Fibroblast of skin of right quadriceps (primary cell): ENCODE data around the gene NR6A1.
A peak's percentile ranks its signal among the peaks of the same experiment; 100 is the strongest.
"Not testable (repeated sequence)": the region's sequence is repeated elsewhere in the genome, so short reads cannot be mapped to it uniquely, and the experiment has no call there.

Experiments used
- DNase-seq: peaks from one replicate; pipeline ENCODE4 v3.0.0-alpha.2; 2013

NR6A1 gene

DNA sequence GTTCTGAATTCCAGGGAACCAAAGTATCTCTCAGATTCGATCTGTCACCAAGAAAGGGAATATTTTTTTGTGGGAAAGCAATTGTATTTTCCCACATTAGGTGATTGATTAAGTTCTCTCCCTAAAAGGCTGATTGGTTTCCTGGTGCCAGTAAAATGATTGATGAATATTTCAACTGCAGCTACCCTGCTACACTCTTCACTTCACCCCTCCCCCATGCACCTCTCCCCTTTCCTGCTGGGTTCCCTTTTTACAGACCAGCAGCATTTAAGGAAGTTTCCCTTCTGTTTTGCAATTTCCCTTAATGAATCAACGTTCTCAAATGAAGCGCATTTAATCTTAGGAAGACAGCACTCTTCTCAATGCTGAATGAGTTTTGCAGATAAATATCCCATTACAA lies 13.1 kb downstream of the NR6A1 start:
- no peak for DNase-seq

DNA sequence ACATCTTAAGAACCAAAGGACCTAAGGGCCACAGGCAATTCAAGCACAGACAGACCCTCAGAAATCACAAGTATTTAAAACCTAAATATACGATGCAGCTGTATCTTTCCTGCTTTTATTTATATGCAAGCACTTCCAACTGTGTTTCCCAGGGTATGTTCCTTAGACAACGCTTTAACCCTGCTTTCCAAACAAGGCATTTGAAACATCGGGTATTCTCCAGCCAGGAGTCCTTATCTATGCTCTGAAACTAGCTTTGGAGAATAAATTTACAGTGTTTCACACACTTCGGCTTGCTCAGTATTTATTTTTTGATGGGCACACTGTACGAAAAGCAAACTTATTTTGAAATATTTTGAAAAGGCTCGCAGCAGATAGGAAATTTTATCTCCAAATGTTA lies 13.5 kb downstream of the NR6A1 start:
- DNase-seq = no peak

DNA sequence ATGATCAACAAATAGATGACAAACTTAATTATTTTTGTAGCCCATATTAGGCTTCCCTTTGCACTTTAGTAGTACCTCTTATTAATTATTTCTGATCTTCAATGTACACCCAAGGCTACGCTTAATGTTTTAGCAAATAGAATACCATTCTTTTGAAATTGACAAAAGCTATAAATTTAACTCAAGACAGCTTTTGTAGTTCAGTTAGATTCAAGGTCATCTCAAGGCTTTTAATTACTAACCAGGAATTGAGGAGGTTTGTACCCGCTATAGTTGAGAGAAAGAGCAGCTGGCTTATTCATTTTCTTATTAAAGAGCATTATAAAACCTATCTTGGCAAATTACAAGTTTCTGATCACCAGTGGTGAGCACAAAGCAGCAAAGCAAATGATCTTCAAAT lies 15.1 kb downstream of the NR6A1 start:
- DNase-seq = no peak

DNA sequence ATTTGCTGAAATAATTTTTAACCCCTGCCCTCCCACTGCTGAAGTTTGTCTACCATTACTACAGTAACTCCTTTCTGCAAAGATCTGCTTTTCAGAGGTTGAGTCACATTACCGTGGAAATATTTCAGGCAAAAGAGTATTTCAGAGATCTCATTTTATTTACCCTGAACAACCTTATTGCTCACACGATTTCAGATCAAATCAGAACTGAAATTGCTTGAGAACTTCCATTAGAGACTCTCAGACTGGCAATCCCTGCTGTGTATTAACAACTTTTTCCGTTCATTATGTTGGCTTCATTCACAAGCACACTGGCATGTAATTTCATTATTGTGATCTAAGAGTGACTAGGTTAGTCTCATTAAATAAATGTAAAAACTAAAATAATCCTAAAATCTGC lies 16.1 kb downstream of the NR6A1 start:
- no peak for DNase-seq

DNA sequence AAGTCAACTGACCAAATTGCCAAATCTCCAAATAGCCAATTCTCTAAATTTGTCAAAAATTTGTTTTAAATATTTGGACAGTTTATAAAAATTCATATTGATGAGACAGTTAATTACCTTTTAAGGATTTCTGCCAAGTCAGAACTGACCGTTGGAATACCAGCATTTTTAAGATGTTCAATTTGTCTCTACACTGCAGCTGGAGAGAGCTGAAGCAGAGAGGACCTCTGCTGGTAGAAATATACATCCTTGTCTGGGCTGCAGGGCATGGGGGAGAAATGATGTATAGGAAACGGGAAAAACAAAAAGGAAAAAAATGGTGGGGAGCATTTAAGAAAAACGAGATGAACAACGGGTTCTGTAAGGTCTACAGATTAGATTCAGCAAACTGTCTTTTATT lies 16.8 kb downstream of the NR6A1 start:
- peak; percentile 45 for DNase-seq

DNA sequence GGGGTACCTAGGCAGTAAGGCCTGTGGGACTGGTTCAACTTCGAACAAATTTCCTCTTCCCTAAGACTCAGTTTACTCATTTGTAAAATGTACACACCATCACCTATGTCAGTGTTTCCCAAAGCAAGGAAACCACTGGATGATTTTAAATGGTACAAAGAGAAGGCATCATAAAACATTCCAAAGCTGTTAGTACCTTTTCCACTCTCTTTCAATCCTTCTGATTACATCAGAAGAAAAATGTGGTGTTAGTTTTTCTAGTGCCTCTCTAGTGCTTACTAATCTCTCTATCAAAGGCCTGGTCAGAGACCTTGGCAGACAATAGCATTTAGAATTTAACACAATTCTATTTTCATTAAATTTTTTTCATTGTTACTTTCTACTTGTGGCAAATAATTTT lies 18.1 kb downstream of the NR6A1 start:
- DNase-seq = peak; percentile 67

DNA sequence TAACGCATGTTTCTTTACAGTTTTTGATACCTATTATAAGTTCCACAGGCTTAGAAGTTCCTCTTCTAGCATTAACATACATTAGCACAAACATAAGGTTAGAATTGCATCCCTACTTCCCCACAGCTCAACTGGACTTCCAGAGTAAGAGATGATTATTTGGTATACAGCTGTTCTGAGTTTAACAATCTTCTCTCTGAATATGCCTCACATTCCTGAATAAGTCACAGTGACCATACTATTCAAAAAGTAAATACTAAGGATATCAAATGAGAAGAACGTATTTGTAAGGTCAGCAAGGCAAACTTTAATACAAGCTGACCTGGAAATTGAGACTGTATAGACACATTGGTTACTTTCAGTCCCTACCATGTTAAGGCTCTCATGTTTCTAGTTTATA lies 21.3 kb downstream of the NR6A1 start:
- no peak for DNase-seq

DNA sequence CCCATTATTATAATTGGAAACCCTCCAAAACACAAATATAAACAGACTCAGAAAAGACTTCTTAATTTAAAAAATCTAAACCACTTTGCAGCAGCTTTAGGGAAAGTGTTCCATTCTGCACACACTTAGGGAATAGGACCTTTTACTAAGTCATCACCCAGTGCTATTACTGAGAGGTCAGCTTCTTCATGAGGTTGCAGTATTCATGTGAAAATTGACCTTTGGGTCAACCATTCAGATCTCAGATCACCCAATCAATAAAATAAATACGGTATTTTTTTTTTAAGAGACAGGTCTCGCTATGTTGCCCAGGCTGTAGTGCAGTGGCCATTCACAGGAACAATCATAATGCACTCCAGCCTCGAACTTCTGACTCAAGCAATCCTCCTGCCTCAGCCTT lies 21.8 kb downstream of the NR6A1 start:
- no peak for DNase-seq

DNA sequence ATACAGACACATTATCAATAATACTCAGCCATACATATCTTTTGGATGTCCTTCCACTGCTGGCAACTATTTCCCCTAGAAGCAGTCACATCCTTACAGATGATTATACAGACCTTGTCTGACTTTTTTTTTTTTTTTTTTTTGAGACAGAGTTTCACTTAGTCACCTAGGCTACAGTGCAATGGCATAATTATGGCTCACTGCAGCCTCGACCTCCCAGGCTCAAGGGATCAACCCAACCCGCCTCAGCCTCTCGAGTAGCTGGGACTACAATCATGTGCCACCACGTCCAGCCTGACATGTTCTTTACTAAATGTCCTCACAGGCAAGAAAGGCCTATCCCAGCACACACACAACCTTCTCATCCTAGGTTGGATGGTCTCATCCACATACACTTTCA lies 24.0 kb downstream of the NR6A1 start:
- DNase-seq = no peak

DNA sequence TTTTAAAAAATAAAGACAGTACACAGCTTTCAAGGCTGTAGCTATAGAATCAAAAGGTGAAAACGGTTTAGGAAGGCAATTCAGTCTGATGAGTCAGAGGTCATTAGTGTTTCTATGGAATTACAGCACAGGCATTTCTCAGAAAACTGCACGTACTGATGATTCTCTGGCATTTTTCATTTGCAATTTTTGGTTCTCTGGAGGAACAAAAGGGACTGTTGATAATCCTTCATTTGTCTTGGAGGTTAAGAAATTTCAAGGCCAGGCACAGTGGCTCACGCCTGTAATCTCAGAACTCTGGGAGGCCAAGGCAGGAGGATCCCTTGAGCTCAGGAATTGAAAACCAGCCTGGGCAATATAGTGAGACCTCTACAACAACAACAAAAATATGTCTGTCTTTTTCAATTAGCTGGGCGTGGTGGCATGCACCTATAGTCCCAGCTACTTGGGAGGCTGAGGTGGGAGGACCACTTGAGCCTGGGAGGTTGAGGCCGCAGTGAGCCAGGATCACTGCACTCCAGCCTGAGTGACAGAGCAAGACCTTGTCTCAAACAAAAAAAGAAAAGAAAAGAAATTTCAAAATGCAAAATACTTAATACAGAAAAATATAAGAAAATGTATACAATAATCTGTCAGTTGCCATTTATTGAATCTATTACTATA lies 27.3 kb downstream of the NR6A1 start:
- peak; percentile 65 for DNase-seq

DNA sequence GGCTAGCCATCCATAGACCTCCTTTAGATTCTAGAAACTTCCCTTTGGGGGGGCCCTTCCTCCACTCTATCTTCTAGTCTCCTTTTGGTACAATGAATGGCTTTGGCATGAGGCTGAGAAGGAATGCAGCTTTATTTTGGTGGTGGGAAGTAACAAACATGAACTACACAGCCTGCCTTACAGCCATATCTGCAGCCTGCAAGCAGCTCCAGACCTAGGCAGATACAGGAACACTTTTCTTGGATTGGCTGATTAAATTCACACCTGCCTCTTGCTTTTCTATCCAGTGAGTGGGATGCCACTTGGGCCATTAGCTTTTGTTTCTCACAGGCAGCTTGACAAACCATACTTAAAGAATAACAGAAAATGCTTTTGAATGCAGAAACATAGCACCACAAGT lies 28.2 kb downstream of the NR6A1 start:
- no peak for DNase-seq

DNA sequence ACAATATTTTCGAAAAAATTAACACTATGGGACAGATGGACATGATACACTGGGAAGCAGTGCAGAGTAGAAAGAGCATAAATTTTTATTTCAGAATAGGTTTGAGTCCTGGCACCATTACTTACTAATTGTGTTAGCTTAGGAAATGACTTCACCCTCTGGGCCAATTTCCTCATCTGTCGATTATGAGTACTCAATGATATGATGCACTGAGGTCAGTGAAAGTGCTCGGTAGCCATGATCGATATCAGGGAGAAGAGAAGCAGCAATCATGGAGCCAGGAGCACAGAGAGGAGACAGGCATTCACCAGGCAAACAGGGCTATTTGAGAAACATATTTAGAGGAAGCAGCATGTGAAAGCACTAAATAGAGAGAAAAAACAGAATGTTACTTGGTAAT lies 29.4 kb downstream of the NR6A1 start:
- no peak for DNase-seq

DNA sequence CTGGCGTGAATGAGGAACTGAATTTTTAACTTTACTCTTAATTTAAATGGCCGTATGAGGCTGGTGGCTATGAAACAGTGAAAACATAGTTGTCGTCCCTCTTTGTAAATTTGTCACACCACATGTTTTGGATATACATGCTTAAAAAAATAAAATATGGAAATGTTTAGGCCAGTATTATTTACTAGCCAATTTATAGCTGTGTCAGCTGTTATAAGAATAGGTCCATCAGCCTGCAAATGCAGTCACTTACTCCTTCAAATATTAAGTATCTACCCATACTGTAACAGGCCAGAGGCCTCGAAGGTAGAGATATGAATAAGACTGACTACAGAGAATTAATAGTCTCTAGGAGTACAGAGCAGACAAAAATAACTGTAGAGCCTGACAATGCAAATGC lies 30.0 kb downstream of the NR6A1 start:
- no peak for DNase-seq

DNA sequence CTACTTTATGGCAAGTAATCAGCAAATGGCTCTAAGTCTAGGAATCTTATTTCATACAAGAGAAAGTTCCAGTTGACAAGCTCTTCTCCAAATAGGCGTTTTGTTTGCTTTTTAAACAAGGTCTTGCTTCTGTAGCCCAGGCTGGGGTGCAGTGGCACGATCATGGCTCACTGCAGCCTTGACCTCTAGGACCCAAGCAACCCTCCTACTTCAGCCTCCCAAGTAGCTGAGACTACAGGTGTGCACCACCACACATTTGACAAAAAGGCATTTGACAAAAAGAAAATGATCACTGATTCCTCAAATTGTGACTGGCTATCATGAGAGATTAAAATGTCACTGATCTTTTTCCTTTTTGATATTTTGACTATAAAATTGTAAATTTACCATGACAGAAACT lies 31.8 kb downstream of the NR6A1 start:
- DNase-seq = no peak

DNA sequence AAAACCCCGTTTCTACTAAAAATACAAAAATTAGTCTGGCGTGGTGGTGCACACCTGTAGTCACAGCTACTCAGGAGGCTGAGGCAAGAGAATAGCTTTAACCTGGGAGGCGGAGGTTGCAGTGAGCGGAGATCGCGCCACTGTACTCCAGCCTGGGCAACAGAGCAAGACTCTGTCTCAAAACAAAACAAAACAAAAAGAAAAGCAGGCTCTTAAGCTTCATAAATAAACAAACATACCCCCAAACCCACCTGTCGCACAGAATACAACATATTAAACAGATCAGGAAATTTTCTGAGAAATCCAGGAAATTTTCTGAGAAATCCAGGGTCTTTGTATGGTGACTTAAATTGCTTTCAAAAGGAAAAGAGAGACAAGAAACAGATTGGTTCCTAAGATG lies 33.0 kb downstream of the NR6A1 start:
- DNase-seq = not testable (repeated sequence)

DNA sequence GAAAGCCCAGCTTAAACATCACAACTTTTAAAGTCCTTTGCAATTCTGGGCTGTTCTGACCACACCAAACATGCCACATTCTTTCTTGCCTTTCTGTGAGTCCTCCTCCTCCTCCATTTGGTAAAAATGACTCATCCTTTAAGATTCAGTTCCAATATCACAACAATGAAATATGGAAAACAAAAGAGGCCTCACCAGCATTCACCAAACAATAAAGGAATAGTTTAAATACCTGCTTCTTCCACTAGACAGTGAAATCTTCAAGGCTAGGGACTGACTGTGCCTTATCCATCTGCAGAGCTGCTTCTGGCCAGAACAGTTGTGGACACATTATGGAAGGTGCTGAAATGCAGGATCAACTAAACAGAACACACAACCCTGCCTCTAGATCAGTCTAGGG lies 36.0 kb downstream of the NR6A1 start:
- DNase-seq = peak; percentile 66

DNA sequence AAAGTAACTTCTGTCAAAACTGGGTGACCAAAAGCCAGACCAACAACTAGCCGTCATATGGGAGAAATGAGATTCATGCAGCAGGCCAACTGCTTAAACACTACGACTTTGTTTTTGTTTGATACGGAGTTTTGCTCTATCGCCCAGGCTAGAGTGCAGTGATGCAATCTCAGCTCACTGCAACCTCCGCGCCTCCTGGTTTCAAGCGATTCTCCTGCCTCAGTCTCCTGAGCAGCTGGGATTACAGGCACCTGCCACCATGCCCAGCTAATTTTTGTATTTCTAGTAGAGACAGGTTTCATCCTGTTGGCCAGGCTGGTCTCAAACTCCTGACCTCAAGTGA lies 36.4 kb downstream of the NR6A1 start:
- not testable (repeated sequence) for DNase-seq

DNA sequence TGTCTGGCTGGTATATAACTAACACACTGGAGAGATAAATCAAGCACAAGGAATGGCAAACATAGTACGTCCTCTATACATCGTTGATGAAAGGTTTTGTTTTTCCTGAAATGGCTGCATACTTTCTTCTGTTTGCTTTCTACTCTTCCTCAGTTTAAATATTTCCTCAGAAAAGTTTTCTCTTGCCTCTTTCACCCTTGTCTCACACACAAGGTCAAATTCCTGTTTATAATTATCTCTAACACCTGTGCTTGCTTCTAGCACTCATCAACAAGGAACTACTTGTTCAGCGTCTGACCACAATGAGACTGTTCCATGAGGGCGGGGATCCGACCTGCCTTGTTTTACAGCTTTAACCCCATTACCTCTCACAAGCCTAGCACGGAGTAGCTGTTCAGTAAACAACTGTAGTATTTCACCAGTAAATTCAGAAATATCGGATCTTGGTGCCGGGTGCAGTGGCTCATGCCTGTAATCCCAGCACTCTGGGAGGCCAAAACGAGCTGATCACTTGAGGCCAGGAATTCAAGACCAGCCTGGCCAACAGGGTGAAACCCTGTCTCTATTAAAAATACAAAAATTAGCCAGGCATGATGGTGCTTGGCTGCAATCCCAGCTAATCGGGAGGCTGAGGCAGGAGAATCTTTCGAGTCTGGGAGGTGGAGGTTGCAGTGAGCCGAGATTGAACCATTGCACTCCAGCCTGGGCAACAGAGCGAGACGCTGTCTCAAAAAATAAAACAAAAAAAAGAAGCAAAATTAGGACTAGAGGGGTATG lies 37.0 kb downstream of the NR6A1 start:
- DNase-seq = no peak

DNA sequence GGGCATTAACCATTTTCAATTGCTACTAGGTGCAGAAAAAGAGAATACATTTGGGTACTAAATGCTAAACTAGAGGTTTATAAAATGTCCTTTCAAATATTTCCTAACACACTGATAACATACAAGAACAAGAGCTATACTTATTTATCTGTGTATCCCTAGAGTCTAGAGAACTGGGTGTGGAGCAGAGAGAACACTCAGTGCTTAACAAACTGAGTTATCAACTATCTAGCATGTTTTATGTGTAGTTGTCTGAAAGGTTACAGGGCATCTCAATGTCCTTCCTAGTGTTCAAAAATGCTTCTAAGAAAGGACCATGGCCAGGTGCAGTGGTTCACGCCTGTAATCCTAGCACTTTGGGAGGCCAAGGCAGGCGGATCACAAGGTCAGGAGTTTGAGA lies 40.3 kb downstream of the NR6A1 start:
- DNase-seq = no peak

DNA sequence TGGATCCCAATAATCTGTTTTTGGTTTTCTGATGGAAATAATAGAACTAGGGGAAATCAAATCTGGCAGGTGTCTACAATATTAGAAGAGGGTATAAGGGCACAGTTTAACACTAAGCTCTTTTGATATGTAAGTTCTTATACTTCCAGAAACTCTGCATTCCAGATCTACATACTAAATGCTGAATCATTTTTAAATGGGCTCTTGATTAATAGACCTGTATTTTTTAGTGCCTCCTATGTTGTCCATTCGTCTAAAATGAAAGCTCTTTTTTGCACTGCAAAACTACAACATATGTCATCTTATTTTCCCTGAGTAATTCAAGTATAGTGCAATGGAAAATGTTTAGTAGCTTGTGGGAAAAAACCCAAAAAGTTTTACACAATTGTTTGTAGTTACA lies 44.2 kb downstream of the NR6A1 start:
- no peak for DNase-seq

DNA sequence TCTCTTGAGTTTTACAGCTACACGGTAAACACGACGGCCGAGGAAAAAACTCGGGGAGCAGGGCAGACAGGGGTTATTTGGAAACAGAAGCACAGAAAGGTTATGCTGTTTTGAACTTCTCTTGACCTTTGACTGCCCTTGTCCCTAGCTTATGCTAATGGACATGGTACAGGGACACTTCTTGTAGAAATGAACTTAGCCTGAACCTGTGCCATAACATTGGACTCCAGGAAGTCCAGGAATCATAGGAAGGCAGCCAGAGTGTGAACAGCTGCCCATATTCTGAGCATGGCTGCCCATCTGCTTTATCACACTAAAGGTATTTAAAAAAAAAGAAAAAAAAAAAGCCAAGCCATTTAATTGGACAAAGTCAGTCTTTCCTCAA lies 46.1 kb downstream of the NR6A1 start:
- DNase-seq = no peak

DNA sequence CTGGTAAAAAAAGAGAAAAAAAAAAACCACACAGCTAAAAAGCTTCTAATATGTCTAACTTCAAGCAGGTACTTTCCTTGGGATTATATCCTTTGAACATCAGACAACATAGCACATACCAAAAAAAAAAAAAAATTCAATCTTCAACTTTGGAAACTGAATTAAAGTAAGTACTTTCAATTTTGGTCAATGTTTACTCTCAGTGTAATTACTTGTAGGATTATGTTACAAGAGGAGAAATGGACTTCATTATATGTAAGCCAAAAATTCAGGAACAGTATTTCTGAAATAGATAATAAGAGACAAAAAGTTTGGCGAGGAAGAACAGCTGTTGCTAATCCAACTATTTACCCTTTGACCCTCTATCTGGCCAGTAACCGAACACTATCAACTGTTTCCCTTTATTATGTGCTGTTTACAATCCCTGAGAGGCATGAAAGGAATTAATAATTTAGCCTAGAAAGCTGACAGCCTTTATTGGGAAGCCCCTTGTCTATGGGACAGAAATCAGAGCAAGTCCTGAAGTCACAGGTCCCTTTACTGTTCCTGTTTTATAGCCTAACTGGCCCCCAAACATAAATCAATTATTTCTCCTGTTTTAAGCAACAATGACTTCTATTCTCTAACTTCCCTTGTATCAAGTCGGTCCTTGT lies 46.6 kb downstream of the NR6A1 start:
- no peak for DNase-seq

DNA sequence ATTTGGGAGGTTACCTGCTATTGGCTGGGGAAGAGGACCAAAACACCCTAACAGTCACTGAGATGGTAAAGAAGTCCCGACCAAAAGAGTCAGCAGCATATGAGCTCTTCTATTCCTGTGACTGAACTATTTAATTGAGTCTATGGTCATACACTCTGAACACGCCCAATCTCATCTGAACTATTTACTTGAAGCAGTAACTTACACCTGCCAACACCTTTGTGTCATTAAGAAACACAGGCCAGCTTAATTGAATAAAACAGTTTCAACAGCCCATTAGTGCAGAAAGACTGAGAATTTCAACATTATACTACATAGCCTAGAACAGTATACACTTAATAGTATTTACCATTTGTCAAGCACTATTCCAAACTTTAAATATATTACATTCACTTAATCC lies 47.8 kb downstream of the NR6A1 start:
- no peak for DNase-seq

DNA sequence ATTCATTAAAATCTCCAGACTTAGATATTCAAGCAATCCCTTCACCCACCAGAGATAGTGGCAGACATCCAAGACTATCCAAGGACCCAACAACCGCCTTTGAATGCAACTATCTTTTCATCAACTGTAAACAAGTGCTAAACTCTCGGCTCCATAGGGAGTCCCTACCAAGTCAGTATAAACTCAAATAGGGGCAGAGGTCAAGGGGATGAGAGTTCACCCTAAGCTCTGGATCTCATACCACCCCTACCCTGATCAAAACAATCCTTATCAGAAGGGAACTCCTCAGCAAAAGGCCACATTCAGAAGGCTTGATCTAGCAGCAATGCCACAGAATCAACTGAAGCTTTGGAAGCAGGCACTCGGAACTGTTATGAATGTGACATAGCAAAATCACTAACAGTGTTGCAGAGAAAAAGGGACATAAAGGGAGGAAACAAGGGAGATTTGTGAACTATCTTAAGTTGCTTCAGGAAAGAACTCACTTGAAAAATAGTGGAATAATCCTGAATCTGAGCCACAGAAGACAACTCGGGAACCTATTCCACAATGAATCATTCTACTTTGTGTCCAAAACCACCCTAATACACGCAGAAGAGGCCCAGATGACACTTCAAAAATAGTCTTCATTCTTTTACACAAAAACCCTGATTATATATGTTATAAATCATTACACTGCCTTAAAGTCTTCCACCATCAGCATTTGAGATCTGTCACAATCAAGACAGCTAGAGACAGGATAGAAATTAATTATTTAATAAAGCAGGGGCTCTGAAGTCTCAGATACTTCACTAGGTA lies 49.8 kb downstream of the NR6A1 start:
- peak; percentile 83 for DNase-seq
